K562 (cell line): Measurements from ENCODE around the gene NUDT22. TPM values are rescaled to one million over a fixed set of nuclear protein-coding genes. Genes with fewer than 3 reads are reported as not detected.

Source experiments
- CREB3L1 ChIP-seq: fragments of 450-650 bp; IDR thresholded peaks from 2 replicates; pipeline ENCODE4 v1.6.1; 2014; ENCODE audit warnings: low read depth, mild to moderate bottlenecking, moderate library complexity, borderline replicate concordance
- GABPA ChIP-seq: fragments of 200-800 bp; sonication (Bioruptor generic); conservative IDR thresholded peaks from 2 replicates; pipeline ENCODE4 v1.6.1; 2016; ENCODE audit warnings: low read depth, missing genetic modification characterization, missing compliant biosample characterization
- GTF2E2 ChIP-seq: fragments of 200-800 bp; sonication (Bioruptor generic); IDR thresholded peaks from 2 replicates; pipeline ENCODE4 v1.6.1; 2016; ENCODE audit warnings: missing genetic modification characterization, missing compliant biosample characterization
- KLF16 ChIP-seq: IDR thresholded peaks from 2 replicates; pipeline ENCODE4 v1.6.1; 2016; ENCODE audit warnings: antibody characterized with exemption
- MNT ChIP-seq, 2 experiments: fragments of 450-650 bp; conservative IDR thresholded peaks; 2 replicates each; pipeline ENCODE4 v1.6.1; 2017; ENCODE audit warnings: mild to moderate bottlenecking in 2 of 2, moderate library complexity in 2 of 2
- RBBP5 ChIP-seq: fragments of 200-600 bp; sonication (generic); IDR thresholded peaks from 2 replicates; pipeline ENCODE4 v1.6.1; 2012; ENCODE audit warnings: borderline replicate concordance, mild to moderate bottlenecking, low read length, control low read depth, inconsistent platforms; ENCODE audit not compliant: insufficient read depth, poor library complexity, severe bottlenecking
- RNF2 ChIP-seq: sonication (generic); IDR thresholded peaks from 2 replicates; pipeline ENCODE4 v1.6.1; 2016
- SRSF3 ChIP-seq: fragments of 200-400 bp; formaldehyde crosslinking; IDR thresholded peaks from 2 replicates; pipeline ENCODE4 v1.6.1; 2016; ENCODE audit warnings: mild to moderate bottlenecking, low read length, moderate library complexity; ENCODE audit not compliant: insufficient read depth
- ZNF740 ChIP-seq, 3 experiments: fragments of 200-800 bp in 1 of 3; sonication (Bioruptor generic) in 1 of 3; sonication (generic) in 1 of 3; formaldehyde crosslinking in 1 of 3; IDR thresholded peaks; 2 replicates each; pipeline versions ENCODE4 v1.6.1 to v1.8.0; 2016 to 2022; ENCODE audit warnings: mild to moderate bottlenecking in 2 of 3, missing compliant biosample characterization in 2 of 3, missing genetic modification characterization in 2 of 3, missing genetic modification reagents in 1 of 3
- polyA plus RNA-seq, 8 experiments: library from polyadenylated mRNA; depleted of rRNA in 4 of 8; stranded (reverse) in 5 of 8; unstranded in 3 of 8; fragments of >200 nt; fragmentation: Nextera tagmentation in 2 of 8; fragmentation: Illumina TruSeq in 1 of 8; extraction: Ambion mirVana in 2 of 8; extraction: Trizol in 1 of 8; gene quantifications; 2 replicates each; pipeline versions ENCODE4 v1.2.1 to v1.2.3, GENCODE V29; 2011 to 2014; ENCODE audit warnings: inconsistent platforms in 1 of 8, missing spikeins in 1 of 8
- total RNA-seq, 7 experiments: library from RNA; depleted of rRNA in 6 of 7; stranded (reverse); fragments of >200 nt in 6 of 7; fragmentation: Illumina TruSeq in 2 of 7; extraction: Trizol in 2 of 7; gene quantifications; 2 replicates each; pipeline versions ENCODE4 v1.2.1 to v1.2.3, GENCODE V29; 2011 to 2021; ENCODE audit warnings: low replicate concordance in 1 of 7

Gene NUDT22
- total and polyA plus RNA-seq, 9 of the 15 experiments (the other 6 are each of a cell fraction or from before 2014, with no cell fraction given), result 6.3 to 92.6 (median 37.4) TPM

- 0 out of 2 replicates have a peak, but pooled peaks have one; percentile 10 for TF ChIP-seq ZNF740 (CRISPR knock-in tag; IDR thresholded peaks at IDR 0.05)
- TF ChIP-seq ZNF740 (tag; IDR thresholded peaks at IDR 0.05), result 0 out of 4 replicates have a peak, but pooled peaks of 1 of the 2 experiments have one; percentile 42
- TF ChIP-seq MNT (conservative IDR thresholded peaks at IDR 0.05), result no peak
- no peak for TF ChIP-seq RBBP5
- no peak for TF ChIP-seq RNF2
- TF ChIP-seq CREB3L1, result no peak
- 0 out of 2 replicates have a peak, but pooled peaks have one; percentile 0 for TF ChIP-seq GTF2E2 (tag)
- no peak for TF ChIP-seq SRSF3
- TF ChIP-seq GABPA, result 0 out of 2 replicates have a peak, but pooled peaks have one; percentile 43
- TF ChIP-seq KLF16, result no peak
- TF ChIP-seq, all 486 proteins: peak for 8
Observed at GRCh38 chr11:64208086-64208795, 17.8 kb upstream of the NUDT22 start (continued).
